CD4-positive, alpha-beta T cell treated with Interleukin-2 at 100 ng/mL for 4 hours (primary cell): ENCODE data around the gene RNGTT.
"Not testable (repeated sequence)": the region's sequence is repeated elsewhere in the genome, so short reads cannot be mapped to it uniquely, and the experiment has no call there.

Experiments
- DNase-seq: peaks from one replicate; pipeline ENCODE4 v3.0.0-alpha.2; 2020; ENCODE audit warnings: low spot score

Gene RNGTT

GRCh38 chr6:88808381-88808780 is 155.0 kb downstream of the RNGTT start:
- DNase-seq = no peak

DNA sequence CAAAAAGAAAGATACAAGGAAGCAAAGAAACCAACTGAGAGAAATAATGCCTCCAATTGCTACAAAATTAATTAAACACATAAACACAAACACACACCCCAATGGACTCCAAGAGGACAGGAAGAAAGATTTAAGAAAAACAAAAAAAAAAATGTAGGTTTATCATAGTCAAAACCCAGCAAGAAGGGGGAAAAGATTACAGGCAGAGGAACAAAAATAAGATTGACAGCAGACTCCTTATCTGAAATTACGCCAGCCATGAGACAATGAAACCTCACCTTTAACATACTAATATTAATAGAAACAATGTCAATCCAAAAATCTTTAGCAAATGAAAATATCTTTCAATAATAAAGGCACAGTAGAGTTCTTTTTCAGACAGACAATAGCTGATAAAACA is 155.8 kb downstream of the RNGTT start:
- DNase-seq = no peak

GRCh38 chr6:88806728-88807127 is 156.7 kb downstream of the RNGTT start:
- DNase-seq = no peak

- DNase-seq = no peak
Measured at GRCh38 chr6:88804701-88805100, 158.7 kb downstream of the RNGTT start.

DNA sequence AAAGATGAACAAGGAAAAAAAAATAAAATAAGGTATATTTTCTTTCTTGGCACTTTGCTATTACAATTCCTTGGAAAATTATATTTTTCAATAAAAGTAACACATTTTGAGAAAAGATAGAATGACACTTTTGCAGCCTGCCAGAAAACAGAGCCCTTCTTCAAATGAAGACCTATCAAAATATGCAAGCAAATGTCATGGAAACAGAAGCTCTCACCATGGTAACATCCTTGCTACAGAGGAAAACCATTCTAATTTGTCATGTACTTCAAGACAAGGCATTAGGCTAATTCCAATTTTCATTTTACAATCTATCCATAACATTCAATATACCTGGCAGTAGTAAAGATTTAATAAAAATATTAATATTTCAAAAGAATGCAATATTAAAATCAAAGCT is 177.9 kb downstream of the RNGTT start:
- no peak for DNase-seq

DNA sequence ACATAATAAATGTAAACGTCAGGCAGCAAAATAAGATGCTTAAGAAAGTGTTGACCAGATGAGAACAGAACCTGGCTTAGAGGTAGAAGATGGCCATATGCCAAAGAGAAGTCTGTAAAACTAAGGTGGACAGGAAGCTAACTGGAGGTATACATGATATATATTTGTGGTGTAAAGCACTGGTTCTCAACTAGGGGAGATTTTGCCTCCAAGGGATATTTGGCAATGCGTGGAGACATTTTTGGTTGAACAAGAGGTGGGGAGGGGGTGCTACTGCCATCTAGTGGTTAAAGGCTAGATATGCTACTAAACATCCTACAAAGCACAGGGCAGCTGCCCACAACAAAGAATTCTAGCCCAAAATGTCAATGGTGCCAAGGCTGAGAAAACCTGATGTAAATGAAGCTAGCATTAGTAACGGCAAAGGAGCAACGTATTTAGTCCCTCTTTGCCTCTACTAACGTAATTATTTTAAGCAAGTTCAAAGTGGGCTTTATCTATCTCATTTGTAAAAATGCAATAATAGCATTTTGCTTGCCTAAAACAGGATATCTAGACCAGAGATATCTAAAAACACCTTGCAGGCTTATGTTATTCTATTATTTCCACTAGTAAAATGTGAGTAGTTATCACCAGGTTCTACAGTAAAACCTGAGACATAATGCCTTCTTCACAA is 182.6 kb downstream of the RNGTT start:
- peak; percentile 68 for DNase-seq

DNA sequence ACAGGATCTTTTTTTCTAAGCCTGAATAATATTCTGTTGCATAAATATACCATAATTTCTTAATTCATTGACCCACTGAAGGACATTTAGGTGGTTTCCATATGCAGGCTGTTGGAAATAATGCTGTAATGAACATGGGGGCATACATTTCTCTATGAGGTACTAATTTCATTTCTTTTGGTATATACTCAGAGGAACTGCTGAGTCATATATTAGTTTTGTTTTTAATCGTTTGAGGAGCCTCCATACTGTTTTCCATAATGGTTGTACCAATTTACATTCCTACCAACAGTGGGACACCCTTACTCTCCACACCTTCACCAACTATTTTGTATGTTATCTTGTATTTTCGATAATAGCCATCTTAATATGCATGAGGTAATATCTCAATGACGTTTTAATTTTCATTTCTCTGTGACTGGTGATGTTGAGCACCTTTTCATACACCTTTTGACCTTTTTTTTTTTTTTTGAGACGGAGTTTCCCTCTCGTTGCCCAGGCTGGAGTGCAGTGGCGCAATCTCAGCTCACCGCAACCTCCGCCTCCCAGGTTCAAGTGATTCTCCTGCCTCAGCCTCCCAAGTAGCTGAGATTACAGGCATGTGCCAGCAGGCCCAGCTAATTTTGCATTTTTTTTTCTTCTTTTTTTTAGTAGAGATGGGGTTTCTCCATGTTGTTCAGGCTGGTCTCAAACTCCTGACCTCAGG is 187.4 kb downstream of the RNGTT start:
- no peak for DNase-seq

GRCh38 chr6:88768114-88768513 is 195.3 kb downstream of the RNGTT start:
- DNase-seq = not testable (repeated sequence)

- no peak for DNase-seq
Measured at GRCh38 chr6:88764081-88764480, 199.3 kb downstream of the RNGTT start.

DNA sequence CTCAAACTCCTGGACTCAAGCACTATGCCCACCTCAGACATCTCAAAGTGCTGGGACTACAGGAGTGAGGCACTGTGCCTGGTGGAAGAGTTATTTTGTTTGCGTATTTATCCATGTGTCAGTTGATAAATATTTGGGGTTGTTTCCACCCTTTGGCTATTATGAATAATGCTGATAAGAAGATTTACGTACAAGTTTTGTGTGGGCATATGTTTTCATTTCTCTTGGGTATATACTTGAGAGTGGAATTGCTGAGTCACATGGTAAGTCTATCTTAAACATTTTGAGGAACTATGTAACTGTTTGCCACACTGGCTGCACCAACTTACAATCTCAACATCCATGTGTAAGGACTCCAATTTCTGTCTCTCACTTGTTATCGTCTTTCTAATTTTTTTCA is 200.3 kb downstream of the RNGTT start:
- DNase-seq = no peak

DNA sequence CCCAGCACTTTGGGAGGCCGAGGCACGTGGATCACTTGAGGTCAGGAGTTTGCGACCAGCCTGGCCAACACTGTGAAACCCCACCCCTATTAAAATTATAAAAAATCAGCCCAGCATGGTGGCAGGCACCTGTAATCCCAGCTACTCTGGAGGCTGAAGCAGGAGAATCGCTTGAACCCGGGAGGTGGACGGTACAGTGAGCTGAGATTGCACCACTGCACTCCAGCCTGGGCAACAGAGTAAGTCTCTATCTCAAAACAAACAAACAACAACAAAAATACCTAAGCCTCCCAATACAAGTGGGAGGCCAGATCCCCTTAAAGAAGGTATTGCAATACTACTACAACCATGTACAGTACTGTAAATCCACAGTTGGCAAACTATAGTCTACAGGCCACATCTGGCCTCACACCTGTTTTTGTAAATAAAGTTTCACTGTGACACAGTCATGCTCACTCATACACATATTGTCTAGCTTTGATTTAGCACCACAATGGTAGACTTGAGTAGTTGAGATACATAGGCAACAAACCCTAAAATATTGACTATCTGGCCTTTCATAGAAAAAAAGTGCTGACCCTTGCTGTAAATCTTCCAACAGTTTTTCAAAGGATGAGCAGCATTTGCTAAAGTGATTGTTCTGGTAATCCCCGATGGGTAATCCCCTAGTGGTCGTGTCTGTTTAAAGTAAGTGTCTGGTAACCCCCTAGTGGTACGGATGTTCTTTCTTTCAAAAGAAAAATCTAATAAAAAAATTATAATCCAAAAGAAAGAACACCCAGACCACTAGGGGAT is 202.0 kb downstream of the RNGTT start:
- peak; percentile 13 for DNase-seq

DNA sequence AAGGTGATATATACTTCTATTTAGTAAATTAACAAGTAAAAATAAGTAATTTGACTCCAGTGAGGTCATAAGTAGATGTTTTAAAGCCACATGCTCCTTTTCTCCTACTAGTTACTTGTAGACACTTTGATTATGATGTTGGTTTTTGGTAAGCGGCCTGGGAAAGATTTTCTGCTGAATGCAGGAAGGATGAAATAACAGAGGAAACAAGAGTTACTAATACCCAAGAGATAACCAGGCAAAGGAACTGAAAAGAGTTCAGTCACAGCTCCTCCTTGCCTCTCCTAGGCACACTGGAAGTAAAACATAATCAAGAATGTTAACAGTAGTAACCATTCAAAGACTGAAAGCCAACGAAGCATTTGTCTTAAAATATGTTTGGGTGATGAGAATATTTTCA is 203.3 kb downstream of the RNGTT start:
- DNase-seq = no peak

GRCh38 chr6:88750936-88751335 is 212.5 kb downstream of the RNGTT start:
- DNase-seq = no peak

DNA sequence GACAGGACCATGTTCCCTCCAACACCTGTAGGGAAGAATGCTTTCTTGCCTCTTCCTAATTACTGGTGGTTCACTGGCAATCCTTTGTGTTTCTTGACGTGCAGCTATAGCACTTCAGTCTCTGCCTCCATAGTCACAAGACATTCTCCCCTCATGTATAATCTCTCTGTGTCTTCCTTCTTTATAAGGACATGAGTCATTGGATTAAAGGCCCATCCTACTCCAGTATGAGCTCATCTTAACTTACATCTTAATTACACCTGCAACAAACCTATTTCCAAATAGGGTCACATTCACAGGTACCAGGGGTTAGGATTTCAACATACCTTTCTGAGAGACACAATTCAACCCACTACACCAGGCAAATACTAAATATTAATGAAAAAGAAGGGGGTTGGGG is 213.6 kb downstream of the RNGTT start:
- DNase-seq = no peak

GRCh38 chr6:88748141-88748540 is 215.3 kb downstream of the RNGTT start:
- DNase-seq = no peak

DNA sequence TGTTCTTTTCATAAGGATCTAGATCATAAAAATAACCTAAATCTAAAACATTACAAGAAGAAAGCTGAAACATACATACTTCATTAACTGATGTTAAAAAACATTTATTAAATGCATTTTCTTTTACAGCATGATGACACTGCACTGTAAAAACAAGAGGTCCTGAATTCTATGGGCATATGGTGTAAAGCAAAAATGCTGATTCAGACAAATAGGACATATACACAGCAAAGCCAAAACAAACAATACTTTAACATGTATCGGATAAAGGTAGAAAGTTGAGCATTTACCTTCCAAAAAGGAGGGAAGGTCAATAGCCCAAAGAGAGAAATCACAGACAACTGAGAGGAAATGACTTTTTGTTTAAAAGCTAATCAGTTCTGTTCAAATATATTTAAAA is 221.5 kb downstream of the RNGTT start:
- no peak for DNase-seq

DNA sequence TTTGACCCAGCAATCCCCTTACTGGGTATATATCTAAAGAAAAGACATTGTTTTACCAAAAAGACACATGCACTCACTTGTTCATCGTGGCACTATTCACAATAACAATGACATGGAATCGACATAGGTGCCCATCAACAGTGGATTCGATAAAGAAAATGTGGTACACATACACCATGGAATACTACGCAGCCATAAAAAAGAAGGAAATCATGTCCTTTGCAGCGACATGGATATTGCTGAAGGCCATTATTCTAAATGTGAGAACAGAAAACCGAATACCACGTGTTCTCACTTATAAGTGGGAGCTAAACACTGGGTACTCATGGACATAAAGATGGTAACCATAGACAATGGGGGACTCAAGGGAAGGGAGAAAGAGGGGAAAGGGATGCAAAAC is 222.3 kb downstream of the RNGTT start:
- DNase-seq = no peak

DNA sequence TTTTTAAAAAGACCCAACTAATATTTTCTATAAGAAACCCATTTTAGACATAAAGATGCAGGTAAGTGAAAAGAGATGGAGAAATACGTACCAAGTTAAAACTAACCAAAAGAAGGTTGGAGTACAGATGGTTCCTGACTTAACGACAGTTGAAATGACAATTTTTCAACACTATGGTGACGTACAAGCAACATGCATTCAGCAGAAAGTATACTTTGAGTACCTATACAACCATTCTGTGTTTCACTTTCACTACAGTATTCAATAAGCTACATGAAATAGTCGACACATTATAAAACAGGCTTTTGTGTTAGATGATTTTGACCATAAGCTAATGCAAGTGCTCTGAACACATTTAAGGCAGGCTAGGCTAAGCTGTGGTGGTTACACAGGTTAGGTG is 228.9 kb downstream of the RNGTT start:
- no peak for DNase-seq

DNA sequence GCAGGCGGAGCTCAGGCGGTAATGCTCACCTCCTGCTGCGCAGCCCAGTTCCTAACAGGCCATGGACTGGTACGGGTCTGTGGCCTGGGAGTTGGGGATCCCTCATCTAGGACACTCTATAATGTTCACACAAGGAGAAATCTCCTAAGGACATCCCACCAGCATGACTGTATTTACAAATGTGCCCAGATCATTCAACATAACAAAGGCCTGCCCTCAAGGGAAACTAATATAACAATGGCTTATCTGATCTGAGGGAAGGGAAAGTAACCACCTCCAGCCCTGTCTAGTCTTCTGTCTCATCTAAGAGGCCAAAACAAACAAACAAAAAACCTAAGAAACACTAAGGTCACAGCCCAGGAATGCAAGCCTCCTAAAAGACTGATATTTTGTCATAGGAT is 232.8 kb downstream of the RNGTT start:
- no peak for DNase-seq

DNA sequence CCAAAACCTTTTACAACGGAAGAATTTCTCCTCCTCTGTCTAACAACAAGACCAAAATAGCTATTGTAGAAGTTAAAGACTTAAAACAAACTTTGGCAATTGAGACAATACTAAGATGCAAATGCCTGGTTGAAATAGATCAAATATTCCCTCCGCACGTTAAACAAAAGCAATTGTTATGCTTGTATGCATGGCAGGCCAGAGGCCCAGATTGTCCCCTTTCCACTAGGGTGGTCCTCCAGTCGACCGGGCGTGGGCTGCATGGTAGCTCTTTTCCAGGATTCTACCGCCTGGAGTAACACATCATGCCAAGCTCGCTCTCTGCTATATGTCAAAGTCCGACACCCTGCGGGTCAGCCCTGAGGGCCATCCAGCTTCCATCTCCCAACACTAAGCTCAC is 234.7 kb downstream of the RNGTT start:
- no peak for DNase-seq

DNA sequence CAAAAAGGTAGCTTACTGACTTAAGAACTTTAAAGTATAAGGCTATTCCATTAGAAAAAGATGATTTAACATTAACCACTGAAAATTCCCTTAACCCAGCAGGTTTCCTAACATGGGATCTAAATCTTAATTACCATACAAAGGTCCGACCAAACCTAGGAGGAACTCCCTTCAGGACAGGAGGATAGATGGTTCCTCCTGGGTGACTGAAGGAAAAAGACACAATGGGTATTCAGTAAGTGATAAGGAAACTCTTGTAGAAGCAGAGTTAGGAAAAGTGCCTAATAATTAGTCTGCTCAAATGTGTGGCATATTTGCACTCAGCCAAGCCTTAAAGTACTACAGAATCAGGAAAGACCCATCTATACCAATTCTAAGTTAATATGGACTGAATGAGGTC is 237.0 kb downstream of the RNGTT start:
- DNase-seq = not testable (repeated sequence)

DNA sequence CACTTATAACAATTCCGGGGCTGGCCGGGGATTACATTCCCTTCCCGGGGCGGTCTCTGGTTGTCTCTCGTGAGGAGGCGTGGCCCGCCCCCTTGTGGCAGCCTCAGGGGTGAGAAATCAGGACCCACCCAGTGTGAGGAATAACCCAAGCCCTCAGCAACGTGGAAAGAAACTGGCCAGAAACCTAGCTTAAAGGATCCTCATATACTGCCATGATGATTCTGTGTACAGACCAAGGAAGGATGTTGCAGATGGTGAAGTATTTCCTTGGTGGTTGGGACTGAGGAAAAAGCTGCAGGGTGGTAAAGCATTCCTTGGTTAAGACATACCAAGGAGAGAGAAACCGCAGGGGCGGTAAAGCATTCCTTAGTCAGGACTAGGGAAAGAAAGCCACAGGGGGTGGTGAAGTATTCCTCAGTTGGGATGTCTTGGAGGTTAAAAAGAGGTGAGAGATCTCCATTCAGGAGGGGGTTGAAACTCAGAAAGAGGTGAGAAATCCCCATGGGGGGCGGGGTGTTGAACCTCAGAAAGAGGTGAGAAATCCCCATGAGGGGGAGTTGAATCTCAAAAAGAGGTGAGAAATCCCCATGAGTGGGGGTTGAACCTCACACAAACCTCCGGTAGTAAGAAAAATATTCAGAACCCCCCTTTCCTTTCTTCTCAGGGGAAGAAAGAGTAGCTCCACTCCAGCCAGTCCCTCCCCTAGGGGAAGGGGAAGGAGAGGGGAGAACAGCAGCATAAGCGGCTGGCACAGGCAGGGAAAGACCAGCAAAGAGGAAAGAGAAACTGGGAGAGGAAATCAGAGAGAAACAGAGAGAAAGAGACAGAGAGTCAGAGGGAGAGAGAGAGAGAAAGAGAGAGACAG is 238.1 kb downstream of the RNGTT start:
- DNase-seq = no peak
